K562 (cell line): ENCODE results near the gene POR. TPM values are rescaled to one million over a fixed set of nuclear protein-coding genes. Genes with fewer than 3 reads are reported as not detected.

ENCODE experiments used
- E2F5 ChIP-seq: sonication (generic); formaldehyde crosslinking; IDR thresholded peaks from 2 replicates; pipeline ENCODE4 v1.8.0; 2022; ENCODE audit warnings: mild to moderate bottlenecking, missing genetic modification reagents
- GABPB1 ChIP-seq: sonication (generic); formaldehyde crosslinking; IDR thresholded peaks from 2 replicates; pipeline ENCODE4 v1.8.0; 2022; ENCODE audit warnings: mild to moderate bottlenecking, missing genetic modification reagents
- KDM2B ChIP-seq: fragments of 250-450 bp; sonication (Bioruptor Pico); IDR thresholded peaks from 2 replicates; pipeline ENCODE4 v1.8.0; 2021; ENCODE audit warnings: mild to moderate bottlenecking, moderate library complexity
- NCOA4 ChIP-seq: fragments of 450-650 bp; IDR thresholded peaks from 2 replicates; pipeline ENCODE4 v1.6.1; 2018; ENCODE audit warnings: mild to moderate bottlenecking; ENCODE audit not compliant: partially characterized antibody
- NFYB ChIP-seq: IDR thresholded peaks from 2 replicates; pipeline ENCODE4 v1.6.1; 2011; ENCODE audit warnings: mild to moderate bottlenecking, moderate library complexity; ENCODE audit not compliant: insufficient read length; ENCODE audit errors: extremely low read depth
- ZNF316 ChIP-seq: fragments of 450-650 bp; IDR thresholded peaks from 2 replicates; pipeline ENCODE4 v1.6.1; 2016
- ZNF445 ChIP-seq: fragments of 250-450 bp; sonication (Bioruptor Pico); IDR thresholded peaks from 2 replicates; pipeline ENCODE4 v1.4.0; 2020; ENCODE audit warnings: low read depth, mild to moderate bottlenecking, moderate library complexity
- ZNF586 ChIP-seq: fragments of 450-650 bp; formaldehyde crosslinking; conservative IDR thresholded peaks from 2 replicates; pipeline ENCODE4 v1.4.0; 2020; ENCODE audit warnings: mild to moderate bottlenecking, moderate library complexity
- ZNF766 ChIP-seq: fragments of 200-800 bp; sonication (Bioruptor generic); conservative IDR thresholded peaks from 2 replicates; pipeline ENCODE4 v1.6.1; 2016; ENCODE audit warnings: missing genetic modification characterization, missing compliant biosample characterization
- polyA plus RNA-seq, 8 experiments: library from polyadenylated mRNA; depleted of rRNA in 4 of 8; stranded (reverse) in 5 of 8; unstranded in 3 of 8; fragments of >200 nt; fragmentation: Nextera tagmentation in 2 of 8; fragmentation: Illumina TruSeq in 1 of 8; extraction: Ambion mirVana in 2 of 8; extraction: Trizol in 1 of 8; gene quantifications; 2 replicates each; pipeline versions ENCODE4 v1.2.1 to v1.2.3, GENCODE V29; 2011 to 2014; ENCODE audit warnings: inconsistent platforms in 1 of 8, missing spikeins in 1 of 8
- total RNA-seq, 7 experiments: library from RNA; depleted of rRNA in 6 of 7; stranded (reverse); fragments of >200 nt in 6 of 7; fragmentation: Illumina TruSeq in 2 of 7; extraction: Trizol in 2 of 7; gene quantifications; 2 replicates each; pipeline versions ENCODE4 v1.2.1 to v1.2.3, GENCODE V29; 2011 to 2021; ENCODE audit warnings: low replicate concordance in 1 of 7
- TF ChIP-seq, protein P1 (sequence below), 2 experiments: fragments of 450-650 bp in 1 of 2; sonication (generic) in 1 of 2; formaldehyde crosslinking in 1 of 2; IDR thresholded peaks; 2 replicates each; pipeline versions ENCODE4 v1.7.1 to v1.9.0; 2016 to 2022; ENCODE audit warnings: inconsistent platforms in 1 of 2, mild to moderate bottlenecking in 1 of 2, missing genetic modification reagents in 1 of 2
- TF ChIP-seq, protein P2 (sequence below): fragments of 250-450 bp; sonication (Bioruptor Pico); IDR thresholded peaks from 2 replicates; pipeline ENCODE4 v1.4.0; 2020; ENCODE audit warnings: mild to moderate bottlenecking
- TF ChIP-seq, protein P3 (sequence below): sonication (generic); formaldehyde crosslinking; IDR thresholded peaks from 2 replicates; pipeline ENCODE4 v1.8.0; 2022; ENCODE audit warnings: mild to moderate bottlenecking, missing genetic modification reagents

The POR gene
- total and polyA plus RNA-seq, 9 of the 15 experiments (the other 6 are each of a cell fraction or from before 2014, with no cell fraction given), result 4.7 to 142 (median 40.8) TPM

- TF ChIP-seq, protein P1, sequence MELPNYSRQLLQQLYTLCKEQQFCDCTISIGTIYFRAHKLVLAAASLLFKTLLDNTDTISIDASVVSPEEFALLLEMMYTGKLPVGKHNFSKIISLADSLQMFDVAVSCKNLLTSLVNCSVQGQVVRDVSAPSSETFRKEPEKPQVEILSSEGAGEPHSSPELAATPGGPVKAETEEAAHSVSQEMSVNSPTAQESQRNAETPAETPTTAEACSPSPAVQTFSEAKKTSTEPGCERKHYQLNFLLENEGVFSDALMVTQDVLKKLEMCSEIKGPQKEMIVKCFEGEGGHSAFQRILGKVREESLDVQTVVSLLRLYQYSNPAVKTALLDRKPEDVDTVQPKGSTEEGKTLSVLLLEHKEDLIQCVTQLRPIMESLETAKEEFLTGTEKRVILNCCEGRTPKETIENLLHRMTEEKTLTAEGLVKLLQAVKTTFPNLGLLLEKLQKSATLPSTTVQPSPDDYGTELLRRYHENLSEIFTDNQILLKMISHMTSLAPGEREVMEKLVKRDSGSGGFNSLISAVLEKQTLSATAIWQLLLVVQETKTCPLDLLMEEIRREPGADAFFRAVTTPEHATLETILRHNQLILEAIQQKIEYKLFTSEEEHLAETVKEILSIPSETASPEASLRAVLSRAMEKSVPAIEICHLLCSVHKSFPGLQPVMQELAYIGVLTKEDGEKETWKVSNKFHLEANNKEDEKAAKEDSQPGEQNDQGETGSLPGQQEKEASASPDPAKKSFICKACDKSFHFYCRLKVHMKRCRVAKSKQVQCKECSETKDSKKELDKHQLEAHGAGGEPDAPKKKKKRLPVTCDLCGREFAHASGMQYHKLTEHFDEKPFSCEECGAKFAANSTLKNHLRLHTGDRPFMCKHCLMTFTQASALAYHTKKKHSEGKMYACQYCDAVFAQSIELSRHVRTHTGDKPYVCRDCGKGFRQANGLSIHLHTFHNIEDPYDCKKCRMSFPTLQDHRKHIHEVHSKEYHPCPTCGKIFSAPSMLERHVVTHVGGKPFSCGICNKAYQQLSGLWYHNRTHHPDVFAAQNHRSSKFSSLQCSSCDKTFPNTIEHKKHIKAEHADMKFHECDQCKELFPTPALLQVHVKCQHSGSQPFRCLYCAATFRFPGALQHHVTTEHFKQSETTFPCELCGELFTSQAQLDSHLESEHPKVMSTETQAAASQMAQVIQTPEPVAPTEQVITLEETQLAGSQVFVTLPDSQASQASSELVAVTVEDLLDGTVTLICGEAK (IDR thresholded peaks at IDR 0.05), result no peak
- TF ChIP-seq, protein P1 (CRISPR knock-in tag; IDR thresholded peaks at IDR 0.05), result no peak
- TF ChIP-seq E2F5 (CRISPR knock-in tag) (no peak), NCOA4 (no peak), NFYB (no peak), ZNF316 (no peak), GABPB1 (CRISPR knock-in tag) (no peak), ZNF445 (CRISPR knock-in tag) (no peak), KDM2B (CRISPR knock-in tag) (no peak), ZNF586 (no peak), ZNF766 (CRISPR knock-in tag) (no peak)
- TF ChIP-seq, protein P2, sequence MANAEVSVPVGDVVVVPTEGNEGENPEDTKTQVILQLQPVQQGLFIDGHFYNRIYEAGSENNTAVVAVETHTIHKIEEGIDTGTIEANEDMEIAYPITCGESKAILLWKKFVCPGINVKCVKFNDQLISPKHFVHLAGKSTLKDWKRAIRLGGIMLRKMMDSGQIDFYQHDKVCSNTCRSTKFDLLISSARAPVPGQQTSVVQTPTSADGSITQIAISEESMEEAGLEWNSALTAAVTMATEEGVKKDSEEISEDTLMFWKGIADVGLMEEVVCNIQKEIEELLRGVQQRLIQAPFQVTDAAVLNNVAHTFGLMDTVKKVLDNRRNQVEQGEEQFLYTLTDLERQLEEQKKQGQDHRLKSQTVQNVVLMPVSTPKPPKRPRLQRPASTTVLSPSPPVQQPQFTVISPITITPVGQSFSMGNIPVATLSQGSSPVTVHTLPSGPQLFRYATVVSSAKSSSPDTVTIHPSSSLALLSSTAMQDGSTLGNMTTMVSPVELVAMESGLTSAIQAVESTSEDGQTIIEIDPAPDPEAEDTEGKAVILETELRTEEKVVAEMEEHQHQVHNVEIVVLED (CRISPR knock-in tag), result no peak
- TF ChIP-seq, protein P3, sequence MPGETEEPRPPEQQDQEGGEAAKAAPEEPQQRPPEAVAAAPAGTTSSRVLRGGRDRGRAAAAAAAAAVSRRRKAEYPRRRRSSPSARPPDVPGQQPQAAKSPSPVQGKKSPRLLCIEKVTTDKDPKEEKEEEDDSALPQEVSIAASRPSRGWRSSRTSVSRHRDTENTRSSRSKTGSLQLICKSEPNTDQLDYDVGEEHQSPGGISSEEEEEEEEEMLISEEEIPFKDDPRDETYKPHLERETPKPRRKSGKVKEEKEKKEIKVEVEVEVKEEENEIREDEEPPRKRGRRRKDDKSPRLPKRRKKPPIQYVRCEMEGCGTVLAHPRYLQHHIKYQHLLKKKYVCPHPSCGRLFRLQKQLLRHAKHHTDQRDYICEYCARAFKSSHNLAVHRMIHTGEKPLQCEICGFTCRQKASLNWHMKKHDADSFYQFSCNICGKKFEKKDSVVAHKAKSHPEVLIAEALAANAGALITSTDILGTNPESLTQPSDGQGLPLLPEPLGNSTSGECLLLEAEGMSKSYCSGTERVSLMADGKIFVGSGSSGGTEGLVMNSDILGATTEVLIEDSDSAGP (CRISPR knock-in tag), result no peak
These were observed 30.6 kb downstream of the POR start (continued) for GRCh38 chr7:75945297-75946168.
